ENCODE measurements around the gene RBM18.

GRCh38 chr9:122302237-122303093 lies 37.8 kb upstream of the RBM18 start:
- TF ChIP-seq CTCF (IDR thresholded peaks at IDR 0.05) (no peak), REST (IDR thresholded peaks at IDR 0.05; ENCODE audit: insufficient read depth in 1 of 2, low read depth in 2 of 2, low read length in 1 of 2) (no peak), POLR2AphosphoS5 (IDR thresholded peaks at IDR 0.05; ENCODE audit: low read depth, low read length) (no peak)

All from Panc1 (cell line).